OCI-LY1 (cell line): ENCODE results near the gene CCDC33.

ENCODE experiments used
- CTCF ChIP-seq: fragments of 200-600 bp; sonication (generic), shearing (Covaris generic); IDR thresholded peaks from 2 replicates; pipeline ENCODE4 v1.5.1; 2017; ENCODE audit warnings: mild to moderate bottlenecking, antibody characterized with exemption, low read length, moderate library complexity, mixed read lengths
- EZH2 ChIP-seq: fragments of 200-600 bp; sonication (generic), shearing (Covaris generic); IDR thresholded peaks from 2 replicates; pipeline ENCODE4 v1.8.0; 2017; ENCODE audit warnings: borderline replicate concordance, mixed run types, mild to moderate bottlenecking, antibody characterized with exemption, low read length, moderate library complexity, mixed read lengths

DNA sequence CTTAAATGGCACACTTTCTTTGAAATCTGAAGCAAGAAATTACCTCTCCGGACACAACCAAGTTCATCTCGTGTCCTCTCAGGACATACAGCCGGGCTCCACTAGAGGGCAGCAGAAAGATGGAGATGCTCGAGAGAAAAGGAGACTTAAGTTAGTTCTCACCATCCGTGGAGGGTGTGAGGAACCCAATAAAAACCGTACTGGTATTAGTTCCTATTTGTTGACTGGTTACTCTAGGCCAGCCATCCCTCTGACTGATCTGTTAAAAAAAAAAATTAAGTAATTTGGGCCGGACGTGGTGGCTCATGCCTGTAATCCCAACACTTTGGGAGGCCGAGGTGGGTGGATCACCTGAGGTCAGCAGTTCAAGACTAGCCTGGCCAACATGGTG lies 139.2 kb downstream of the CCDC33 start:
- TF ChIP-seq CTCF (peak; percentile 83), EZH2 (no peak)
